Upper lobe of left lung (tissue), 4 donors: ENCODE results near the gene AVP.

Experiments used
- CTCF ChIP-seq, 6 experiments: fragments of 450-650 bp in 4 of 6; fragments of 200-600 bp in 2 of 6; sonication (generic) in 2 of 6; IDR thresholded peaks; one replicate each; pipeline ENCODE4 v1.5.1; 2016 to 2019; ENCODE audit warnings: antibody characterized with exemption in 6 of 6
- EP300 ChIP-seq, 4 donors: sonication (generic); formaldehyde crosslinking; IDR thresholded peaks; one replicate each; pipeline ENCODE4 v1.5.1; 2017; ENCODE audit warnings: antibody characterized with exemption in 4 of 4, control low read depth in 2 of 4
- POLR2A ChIP-seq, 4 donors: fragments of 450-650 bp; IDR thresholded peaks; one replicate each; pipeline ENCODE4 v1.5.1; 2016 to 2017; ENCODE audit warnings: antibody characterized with exemption in 4 of 4, mild to moderate bottlenecking in 2 of 4
- POLR2AphosphoS5 ChIP-seq, 2 donors: sonication (generic); formaldehyde crosslinking; IDR thresholded peaks; one replicate each; pipeline ENCODE4 v1.5.1; 2017; ENCODE audit warnings: antibody characterized with exemption in 2 of 2

- TF ChIP-seq CTCF (IDR thresholded peaks at IDR 0.05) (no peak), POLR2A (IDR thresholded peaks at IDR 0.05) (no peak), POLR2AphosphoS5 (IDR thresholded peaks at IDR 0.05) (no peak), EP300 (IDR thresholded peaks at IDR 0.05) (no peak)
Measured at GRCh38 chr20:3072530-3073250, 11.8 kb downstream of the AVP start.
